Measurements from ENCODE around the gene KCNMB2. TPM values are rescaled to one million over a fixed set of nuclear protein-coding genes. Genes with fewer than 3 reads are reported as not detected.

Gene KCNMB2
- total RNA-seq, 1 donor: 1.1 TPM

- Histone ChIP-seq H3K79me2 (ENCODE audit: insufficient read depth, low read length) (no peaks in the 10 kb centered on the region), H3K36me3 (ENCODE audit: insufficient read depth, low read length) (no peaks in the 10 kb centered on the region), H3K4me2 (ENCODE audit: insufficient read depth, low read length) (no peak overlapping the region), H2AFZ (ENCODE audit: low read length) (no peak overlapping the region), H4K20me1 (ENCODE audit: insufficient read depth, low read length) (no peaks in the 10 kb centered on the region), H3K27ac (ENCODE audit: low read depth, low read length) (no peak overlapping the region), H3K4me3 (ENCODE audit: insufficient read depth, low read length) (no peak overlapping the region), H3K9me3 (ENCODE audit: low read depth, low read length) (no peaks in the 10 kb centered on the region), H3K4me1 (ENCODE audit: insufficient read depth, low read length) (no peaks in the 10 kb centered on the region), H3K27me3 (ENCODE audit: insufficient read depth, low read length) (no peaks in the 10 kb centered on the region)
- TF ChIP-seq, protein P1, sequence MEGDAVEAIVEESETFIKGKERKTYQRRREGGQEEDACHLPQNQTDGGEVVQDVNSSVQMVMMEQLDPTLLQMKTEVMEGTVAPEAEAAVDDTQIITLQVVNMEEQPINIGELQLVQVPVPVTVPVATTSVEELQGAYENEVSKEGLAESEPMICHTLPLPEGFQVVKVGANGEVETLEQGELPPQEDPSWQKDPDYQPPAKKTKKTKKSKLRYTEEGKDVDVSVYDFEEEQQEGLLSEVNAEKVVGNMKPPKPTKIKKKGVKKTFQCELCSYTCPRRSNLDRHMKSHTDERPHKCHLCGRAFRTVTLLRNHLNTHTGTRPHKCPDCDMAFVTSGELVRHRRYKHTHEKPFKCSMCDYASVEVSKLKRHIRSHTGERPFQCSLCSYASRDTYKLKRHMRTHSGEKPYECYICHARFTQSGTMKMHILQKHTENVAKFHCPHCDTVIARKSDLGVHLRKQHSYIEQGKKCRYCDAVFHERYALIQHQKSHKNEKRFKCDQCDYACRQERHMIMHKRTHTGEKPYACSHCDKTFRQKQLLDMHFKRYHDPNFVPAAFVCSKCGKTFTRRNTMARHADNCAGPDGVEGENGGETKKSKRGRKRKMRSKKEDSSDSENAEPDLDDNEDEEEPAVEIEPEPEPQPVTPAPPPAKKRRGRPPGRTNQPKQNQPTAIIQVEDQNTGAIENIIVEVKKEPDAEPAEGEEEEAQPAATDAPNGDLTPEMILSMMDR (IDR thresholded peaks at IDR 0.05; ENCODE audit: extremely low read depth, low read depth, low read length): no peak
- DNase-seq (ENCODE audit: insufficient read length, low spot score, missing footprints): peak; percentile 2
These were observed 140.9 kb downstream of the KCNMB2 start for GRCh38 chr3:178676942-178677790.

DNA sequence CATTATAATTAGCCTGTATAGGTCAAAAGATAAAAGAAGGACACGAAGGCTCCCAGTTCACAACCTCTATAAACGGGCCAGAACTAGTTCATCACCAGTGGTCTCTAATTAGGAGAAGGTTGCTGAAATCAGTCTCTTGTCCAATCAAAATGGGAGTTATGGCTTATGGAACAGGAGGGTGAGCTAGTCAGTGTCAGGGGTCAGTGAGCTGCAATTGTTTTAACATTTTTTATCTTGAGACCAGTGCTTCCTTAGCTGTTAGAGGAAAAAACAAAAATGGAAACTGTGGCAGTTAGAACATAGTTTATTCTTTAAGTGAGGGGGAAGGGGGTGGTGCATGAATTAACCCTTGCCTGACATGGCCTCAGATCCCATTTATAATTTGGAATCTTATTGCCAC, 141.7 kb downstream of the KCNMB2 start:
- Histone ChIP-seq H3K4me3 (ENCODE audit: insufficient read depth, low read length) (no peak overlapping the region), H3K27ac (ENCODE audit: low read depth, low read length) (no peak overlapping the region), H2AFZ (ENCODE audit: low read length) (no peak overlapping the region), H3K36me3 (ENCODE audit: insufficient read depth, low read length) (no peaks in the 10 kb centered on the region), H4K20me1 (ENCODE audit: insufficient read depth, low read length) (no peaks in the 10 kb centered on the region), H3K4me1 (ENCODE audit: insufficient read depth, low read length) (no peaks in the 10 kb centered on the region), H3K9me3 (ENCODE audit: low read depth, low read length) (no peaks in the 10 kb centered on the region), H3K27me3 (ENCODE audit: insufficient read depth, low read length) (no peaks in the 10 kb centered on the region), H3K79me2 (ENCODE audit: insufficient read depth, low read length) (no peaks in the 10 kb centered on the region), H3K4me2 (ENCODE audit: insufficient read depth, low read length) (no peak overlapping the region)
- no peak for DNase-seq (ENCODE audit: insufficient read length, low spot score, missing footprints)
- TF ChIP-seq, protein P1 (IDR thresholded peaks at IDR 0.05; ENCODE audit: extremely low read depth, low read depth, low read length): no peak

GRCh38 chr3:178680037-178680436, 143.8 kb downstream of the KCNMB2 start:
- no peaks in the 10 kb centered on the region for H3K4me1 ChIP-seq (ENCODE audit: insufficient read depth, low read length)
- H3K4me2 ChIP-seq (ENCODE audit: insufficient read depth, low read length): no peak overlapping the region

GRCh38 chr3:178680489-178680888, 144.3 kb downstream of the KCNMB2 start:
- TF ChIP-seq, protein P1 (IDR thresholded peaks at IDR 0.05; ENCODE audit: extremely low read depth, low read depth, low read length): no peak
- Histone ChIP-seq H3K4me1 (ENCODE audit: insufficient read depth, low read length) (no peaks in the 10 kb centered on the region), H3K27me3 (ENCODE audit: insufficient read depth, low read length) (no peaks in the 10 kb centered on the region), H3K36me3 (ENCODE audit: insufficient read depth, low read length) (no peaks in the 10 kb centered on the region), H3K79me2 (ENCODE audit: insufficient read depth, low read length) (no peaks in the 10 kb centered on the region), H3K27ac (ENCODE audit: low read depth, low read length) (no peak overlapping the region), H3K4me3 (ENCODE audit: insufficient read depth, low read length) (no peak overlapping the region), H3K4me2 (ENCODE audit: insufficient read depth, low read length) (no peak overlapping the region), H3K9me3 (ENCODE audit: low read depth, low read length) (no peaks in the 10 kb centered on the region), H2AFZ (ENCODE audit: low read length) (no peak overlapping the region), H4K20me1 (ENCODE audit: insufficient read depth, low read length) (no peaks in the 10 kb centered on the region)
- DNase-seq (ENCODE audit: insufficient read length, low spot score, missing footprints): no peak

More at GRCh38 chr3:178680037-178680436, 143.8 kb downstream of the KCNMB2 start:
- no peak overlapping the region for H3K4me3 ChIP-seq (ENCODE audit: insufficient read depth, low read length)
- H3K27me3 ChIP-seq (ENCODE audit: insufficient read depth, low read length): no peaks in the 10 kb centered on the region
- no peak for DNase-seq (ENCODE audit: insufficient read length, low spot score, missing footprints)
- no peak overlapping the region for H3K27ac ChIP-seq (ENCODE audit: low read depth, low read length)
- TF ChIP-seq, protein P1 (IDR thresholded peaks at IDR 0.05; ENCODE audit: extremely low read depth, low read depth, low read length): no peak
- no peaks in the 10 kb centered on the region for H3K36me3 ChIP-seq (ENCODE audit: insufficient read depth, low read length)
- no peaks in the 10 kb centered on the region for H4K20me1 ChIP-seq (ENCODE audit: insufficient read depth, low read length)
- no peaks in the 10 kb centered on the region for H3K79me2 ChIP-seq (ENCODE audit: insufficient read depth, low read length)
- H2AFZ ChIP-seq (ENCODE audit: low read length): no peak overlapping the region
- H3K9me3 ChIP-seq (ENCODE audit: low read depth, low read length): no peaks in the 10 kb centered on the region
